Measurements from ENCODE around the gene TMUB1.

The TMUB1 gene

GRCh38 chr7:151131224-151131591, 47.9 kb upstream of the TMUB1 start:
- Histone ChIP-seq H3K9me3 (ENCODE audit: insufficient read depth, low read length, severe bottlenecking) (no peaks in the 10 kb centered on the region), H3K79me2 (ENCODE audit: insufficient read depth, low read length) (no peaks in the 10 kb centered on the region), H3K4me2 (ENCODE audit: insufficient read depth, low read length) (no peak overlapping the region), H2AFZ (ENCODE audit: low read depth, low read length) (no peak overlapping the region), H3K36me3 (ENCODE audit: insufficient read depth, low read length) (peaks cover 45% of the 10 kb centered on the region), H3K4me3 (ENCODE audit: low read depth in 1 of 2, low read length in 2 of 2) (no peak overlapping the region), H3K27me3 (ENCODE audit: insufficient read depth, low read length, poor library complexity) (no peaks in the 10 kb centered on the region), H3K4me1 (ENCODE audit: insufficient read depth, low read length) (no peaks in the 10 kb centered on the region), H3K27ac (ENCODE audit: low read length) (no peak overlapping the region), H4K20me1 (ENCODE audit: insufficient read depth, low read length) (no peaks in the 10 kb centered on the region; the same call in 1 of the 2 replicates), H3K9ac (ENCODE audit: low read depth, low read length) (no peak overlapping the region)
- ATAC-seq (ENCODE audit: insufficient read depth, low read depth), result no peak
- DNase-seq, result no peak
- no peak for TF ChIP-seq EZH2 (IDR thresholded peaks at IDR 0.05; ENCODE audit: borderline replicate concordance, low read depth, low read length, severe bottlenecking)
- no peak for TF ChIP-seq CTCF (IDR thresholded peaks at IDR 0.05; ENCODE audit: borderline replicate concordance, extremely low read depth, low read length, poor library complexity, severe bottlenecking)

GRCh38 chr7:151130741-151131157, 47.5 kb upstream of the TMUB1 start:
- H3K9me3 ChIP-seq (ENCODE audit: insufficient read depth, low read length, severe bottlenecking), result no peaks in the 10 kb centered on the region
- no peak overlapping the region for H3K4me2 ChIP-seq (ENCODE audit: insufficient read depth, low read length)
- ATAC-seq (ENCODE audit: insufficient read depth, low read depth) (no peak), DNase-seq (no peak)
- H4K20me1 ChIP-seq (ENCODE audit: insufficient read depth, low read length), result no peaks in the 10 kb centered on the region; the same call in 1 of the 2 replicates
- TF ChIP-seq EZH2 (IDR thresholded peaks at IDR 0.05; ENCODE audit: borderline replicate concordance, low read depth, low read length, severe bottlenecking) (no peak), CTCF (IDR thresholded peaks at IDR 0.05; ENCODE audit: borderline replicate concordance, extremely low read depth, low read length, poor library complexity, severe bottlenecking) (no peak)
- no peak overlapping the region for H3K27ac ChIP-seq (ENCODE audit: low read length)
- peaks cover 41% of the 10 kb centered on the region for H3K36me3 ChIP-seq (ENCODE audit: insufficient read depth, low read length)
- no peak overlapping the region for H2AFZ ChIP-seq (ENCODE audit: low read depth, low read length)
- no peak overlapping the region for H3K9ac ChIP-seq (ENCODE audit: low read depth, low read length)
- H3K27me3 ChIP-seq (ENCODE audit: insufficient read depth, low read length, poor library complexity), result no peaks in the 10 kb centered on the region
- no peaks in the 10 kb centered on the region for H3K4me1 ChIP-seq (ENCODE audit: insufficient read depth, low read length)
- no peak overlapping the region for H3K4me3 ChIP-seq (ENCODE audit: low read depth in 1 of 2, low read length in 2 of 2)
- no peaks in the 10 kb centered on the region for H3K79me2 ChIP-seq (ENCODE audit: insufficient read depth, low read length)

- ATAC-seq (ENCODE audit: insufficient read depth, low read depth), result peak; percentile 43; the same call in 2 of the 3 replicates
- Histone ChIP-seq H3K4me3 (ENCODE audit: low read depth in 1 of 2, low read length in 2 of 2) (no peak overlapping the region), H3K79me2 (ENCODE audit: insufficient read depth, low read length) (no peaks in the 10 kb centered on the region), H3K36me3 (ENCODE audit: insufficient read depth, low read length) (peaks cover 37% of the 10 kb centered on the region), H3K9me3 (ENCODE audit: insufficient read depth, low read length, severe bottlenecking) (no peaks in the 10 kb centered on the region), H3K27ac (ENCODE audit: low read length) (no peak overlapping the region), H2AFZ (ENCODE audit: low read depth, low read length) (no peak overlapping the region), H3K27me3 (ENCODE audit: insufficient read depth, low read length, poor library complexity) (no peaks in the 10 kb centered on the region), H3K4me1 (ENCODE audit: insufficient read depth, low read length) (no peaks in the 10 kb centered on the region), H3K4me2 (ENCODE audit: insufficient read depth, low read length) (no peak overlapping the region), H4K20me1 (ENCODE audit: insufficient read depth, low read length) (peaks cover 3% of the 10 kb centered on the region), H3K9ac (ENCODE audit: low read depth, low read length) (no peak overlapping the region)
- DNase-seq, result no peak
- no peak for TF ChIP-seq EZH2 (IDR thresholded peaks at IDR 0.05; ENCODE audit: borderline replicate concordance, low read depth, low read length, severe bottlenecking)
- no peak for TF ChIP-seq CTCF (IDR thresholded peaks at IDR 0.05; ENCODE audit: borderline replicate concordance, extremely low read depth, low read length, poor library complexity, severe bottlenecking)
Observed at GRCh38 chr7:151129960-151130591, 46.8 kb upstream of the TMUB1 start.

Data from DND-41 (cell line).